Stimulated activated CD8-positive, alpha-beta memory T cell treated with anti-CD3 and anti-CD28 coated beads, Interleukin-7, amount 100 ng/mL, for 1 hour (primary cell): ENCODE measurements around the gene CD226.

Experiments
- DNase-seq, 2 donors: peaks; one replicate each; pipeline ENCODE4 v3.0.0-alpha.2; 2020; ENCODE audit warnings: low read depth in 2 of 2

Gene CD226

DNA sequence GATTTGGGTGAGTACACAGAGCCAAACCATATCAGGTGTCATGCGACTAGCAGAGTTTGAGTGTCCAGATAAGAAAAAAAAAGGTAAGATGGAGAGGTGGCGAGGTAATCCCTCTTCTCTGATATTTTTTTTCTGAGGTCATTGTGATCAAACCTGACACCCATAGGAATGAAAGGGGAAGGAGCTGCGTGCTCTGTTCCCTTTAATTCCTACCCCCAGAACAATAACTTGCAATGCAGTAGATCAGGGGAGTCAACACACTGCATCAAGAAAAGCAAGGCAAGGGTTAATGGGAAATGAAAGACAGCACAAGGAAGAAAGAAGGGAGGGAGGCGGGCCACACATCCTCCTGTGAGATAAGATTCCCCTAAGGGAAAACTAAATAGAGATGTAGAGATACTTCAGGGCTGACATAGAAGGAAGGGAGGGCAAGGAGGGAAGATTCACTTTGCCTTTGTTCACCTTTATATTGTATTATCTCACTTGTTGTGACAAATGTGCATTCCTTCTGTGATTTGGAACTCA is 132.8 kb downstream of the CD226 start:
- no peak for DNase-seq

DNA sequence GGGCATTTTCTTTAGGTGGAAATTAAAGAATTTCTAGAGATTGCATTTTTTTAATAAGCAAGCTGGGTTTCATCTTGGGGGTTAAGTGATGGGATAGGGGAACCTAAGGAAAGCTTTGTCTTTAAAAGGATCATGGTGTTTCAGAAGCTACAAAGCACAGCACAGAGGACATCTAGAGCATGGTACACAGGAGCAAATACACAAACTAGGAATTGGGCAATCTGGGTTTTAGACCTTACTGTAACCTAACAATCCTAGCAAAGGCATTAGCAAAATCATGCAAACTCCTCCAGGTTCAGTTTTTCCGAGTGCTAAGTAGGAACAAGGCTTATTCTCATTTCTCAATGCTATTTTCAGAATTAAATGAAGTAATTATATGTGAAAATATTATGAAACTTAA is 134.1 kb downstream of the CD226 start:
- DNase-seq, result no peak

DNA sequence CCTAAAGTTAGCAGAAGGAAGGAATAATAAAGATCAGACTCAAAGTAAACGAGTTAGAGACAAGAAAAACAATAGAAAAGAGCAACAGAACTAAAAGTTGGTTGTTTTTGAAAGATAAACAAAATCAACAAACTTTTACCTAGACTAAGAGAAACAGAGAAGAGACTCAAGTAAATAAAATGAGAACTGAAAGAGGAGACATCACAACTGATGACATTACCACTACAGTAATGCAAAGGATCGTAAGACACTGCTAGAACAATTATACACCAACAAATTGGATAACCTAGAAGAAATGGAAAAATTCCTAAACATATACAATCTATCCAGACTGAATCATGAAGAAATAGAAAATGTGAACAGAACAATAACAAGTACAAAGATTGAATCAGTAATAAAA is 139.3 kb downstream of the CD226 start:
- no peak for DNase-seq

DNA sequence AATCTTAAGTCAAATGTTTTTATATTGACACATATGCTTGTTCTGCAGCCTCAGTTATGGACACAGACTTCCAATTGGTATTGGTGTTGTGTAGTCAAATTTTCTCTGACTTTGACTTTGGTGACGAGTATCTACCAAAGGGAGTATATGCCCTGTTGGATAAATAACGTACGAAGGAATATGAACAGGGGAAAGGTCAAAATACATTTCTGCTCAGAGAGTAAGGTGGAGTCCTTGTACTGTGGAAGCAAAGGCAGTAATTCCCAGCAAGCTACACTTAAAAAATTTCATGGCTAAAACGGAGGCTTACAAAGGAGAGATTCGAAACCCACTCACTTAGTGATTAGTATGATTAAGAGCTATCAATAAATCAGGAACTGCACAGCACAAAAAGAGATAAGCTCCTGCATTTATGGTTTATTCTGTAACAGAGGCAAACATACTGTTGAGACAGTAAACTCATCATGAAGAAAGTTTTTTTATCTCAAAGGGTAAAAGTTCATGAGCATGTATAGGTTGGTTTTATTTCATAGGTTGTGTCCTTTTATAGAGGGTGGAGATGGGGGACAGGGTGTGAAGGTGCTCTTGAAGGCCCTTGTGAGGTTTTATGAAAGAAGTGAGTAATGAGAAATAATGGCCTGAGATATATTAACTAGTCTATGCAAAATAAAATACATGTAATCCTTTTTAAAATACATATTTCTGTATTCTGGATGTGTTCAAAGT is 142.7 kb downstream of the CD226 start:
- DNase-seq, result no peak
